UCSD-AML1 (cell line): ENCODE results near the gene PTPRD.
"Not testable (repeated sequence)": the region's sequence is repeated elsewhere in the genome, so short reads cannot be mapped to it uniquely, and the experiment has no call there.

Experiments
- DNase-seq: peaks from one replicate; lab custom pipeline; 2025; ENCODE audit not compliant: unreplicated experiment; lab: John Stamatoyannopoulos, UW

The PTPRD gene

DNA sequence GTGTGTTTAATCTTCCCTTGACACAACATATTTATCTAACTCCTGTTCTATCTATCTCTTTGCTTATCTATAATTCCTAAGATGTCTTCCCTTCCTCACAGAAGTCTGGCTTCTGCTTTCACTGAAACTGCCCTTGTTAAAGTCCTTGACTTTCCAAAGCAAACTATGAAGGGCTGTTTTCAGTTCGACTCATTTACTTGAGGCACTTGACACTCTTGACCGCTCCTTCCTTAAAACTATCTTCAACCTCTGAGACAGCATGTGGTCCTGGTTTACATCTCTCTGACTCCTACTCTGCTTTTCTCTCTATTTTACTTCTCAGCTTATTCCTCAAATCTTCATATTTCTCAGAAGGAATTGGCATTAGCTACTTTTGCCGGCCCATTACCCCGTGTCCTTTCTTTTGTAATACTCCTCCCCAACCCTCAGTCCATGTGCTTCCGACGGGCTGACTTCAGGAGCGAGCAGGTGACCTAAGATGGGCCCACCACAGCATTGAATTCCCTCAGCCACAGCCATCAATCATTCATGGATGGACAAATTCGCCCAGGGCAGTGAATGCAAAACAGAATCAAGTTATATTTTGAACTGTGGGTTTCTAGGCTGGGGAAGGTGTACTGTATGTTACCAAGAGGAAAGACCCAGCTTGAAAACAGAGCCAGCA, 1089.2 kb downstream of the PTPRD start:
- no peak for DNase-seq

DNA sequence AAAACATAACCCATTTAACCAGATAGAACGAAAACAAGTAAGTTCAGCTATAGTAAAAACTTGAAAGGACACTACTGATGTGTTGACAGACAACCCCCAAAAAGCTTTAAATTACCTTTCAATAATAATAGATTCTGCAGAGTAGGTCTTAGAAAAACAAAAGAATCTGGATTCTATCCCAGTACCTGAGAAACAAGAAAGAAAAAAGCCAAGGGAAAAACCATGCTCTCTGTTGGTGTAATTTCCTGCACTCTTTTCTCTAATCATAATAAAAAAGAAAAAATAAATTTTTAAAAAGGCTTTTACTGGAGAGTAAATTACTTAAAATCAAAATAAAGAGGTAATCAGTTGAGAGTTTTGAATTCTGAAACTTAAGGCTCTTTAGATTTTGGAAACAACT, 1090.4 kb downstream of the PTPRD start:
- DNase-seq = no peak

DNA sequence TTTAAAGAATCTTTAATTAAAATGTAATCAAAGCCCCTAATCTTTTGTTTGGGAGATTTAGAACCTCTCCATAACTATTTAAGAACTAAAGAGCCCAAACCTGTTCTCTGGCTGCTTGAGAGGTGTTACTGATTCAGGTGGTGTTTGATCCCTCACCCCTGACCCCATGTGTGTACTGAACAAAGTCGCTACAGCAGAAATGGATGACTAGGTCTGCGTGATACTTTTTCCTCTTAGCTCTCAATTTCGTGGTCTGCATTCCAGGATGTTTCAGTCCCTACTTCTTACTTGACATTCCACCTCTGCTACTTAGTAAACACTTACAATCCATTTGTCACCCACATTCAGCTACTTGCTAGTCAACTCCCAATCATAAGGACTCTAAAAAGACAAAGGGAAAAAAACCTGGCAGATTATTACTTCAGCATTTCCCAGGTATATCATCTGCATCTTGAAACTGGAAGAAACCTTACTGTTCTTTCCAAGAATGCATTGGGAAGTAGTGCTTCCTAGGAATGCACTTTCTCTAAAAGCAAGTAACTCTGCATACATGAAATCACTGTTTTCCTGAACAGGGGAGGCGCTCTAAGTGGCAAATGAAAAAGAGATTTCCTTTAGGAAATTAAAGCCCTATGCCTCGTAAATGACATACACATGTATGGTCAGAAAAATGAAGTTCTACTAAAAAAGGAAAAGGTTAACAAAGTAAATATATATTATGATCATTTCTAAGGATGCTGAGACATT, 1091.6 kb downstream of the PTPRD start:
- no peak for DNase-seq

DNA sequence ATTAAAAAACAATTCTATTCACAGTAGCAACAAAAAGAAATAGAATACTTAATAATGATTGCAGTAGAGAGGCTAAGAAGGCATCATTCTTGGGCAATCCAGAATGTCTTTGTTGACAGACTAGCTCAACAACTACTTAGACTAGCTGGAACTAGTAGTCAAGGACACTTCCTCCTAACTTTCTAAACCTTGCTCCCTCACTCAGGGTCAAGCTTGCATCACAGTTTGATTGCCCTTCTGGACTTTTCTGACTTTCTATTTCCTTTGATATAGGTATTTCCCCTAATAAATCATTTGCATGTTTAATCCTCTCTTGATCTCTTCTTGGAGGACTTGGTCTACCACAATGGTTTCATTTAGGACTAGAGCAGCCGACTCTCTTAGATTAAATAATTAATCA, 1107.9 kb downstream of the PTPRD start:
- DNase-seq = no peak

DNA sequence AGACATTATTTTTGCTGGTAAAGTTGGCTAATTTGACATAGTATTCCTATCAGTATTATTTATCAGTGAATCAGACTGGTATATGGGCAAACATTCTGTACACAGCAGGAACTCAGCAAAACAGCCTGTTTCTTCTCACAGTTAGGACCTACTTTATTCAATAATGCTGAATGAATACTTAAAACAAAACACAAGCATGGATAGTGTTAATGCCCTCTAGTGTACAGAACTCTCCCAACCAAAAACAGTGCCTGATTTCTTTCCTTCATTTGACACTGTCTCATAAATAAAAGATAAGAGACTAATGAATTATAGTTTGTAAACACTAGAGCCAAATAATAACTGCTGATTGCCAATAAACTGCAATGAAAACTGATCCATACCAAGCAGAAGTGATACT, 1113.3 kb downstream of the PTPRD start:
- DNase-seq = no peak

DNA sequence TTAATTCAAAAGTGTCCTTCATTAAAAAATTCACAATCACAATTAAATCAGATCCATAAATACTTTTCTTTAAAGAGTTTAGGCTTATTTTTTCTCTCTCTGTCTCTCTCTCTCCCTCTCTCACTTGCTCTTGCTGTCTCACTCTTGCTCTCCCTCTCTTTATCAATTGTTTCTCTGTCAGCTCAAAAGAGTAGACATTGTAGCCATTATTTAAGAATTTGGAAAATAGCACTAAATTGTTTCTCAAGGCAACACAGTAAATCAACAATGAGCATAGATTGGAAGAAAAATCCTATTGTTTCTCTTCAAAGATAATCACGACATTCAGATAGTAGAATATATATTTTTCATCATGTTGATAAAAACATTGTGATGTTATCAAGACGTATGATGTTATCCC, 1114.0 kb downstream of the PTPRD start:
- DNase-seq = no peak

DNA sequence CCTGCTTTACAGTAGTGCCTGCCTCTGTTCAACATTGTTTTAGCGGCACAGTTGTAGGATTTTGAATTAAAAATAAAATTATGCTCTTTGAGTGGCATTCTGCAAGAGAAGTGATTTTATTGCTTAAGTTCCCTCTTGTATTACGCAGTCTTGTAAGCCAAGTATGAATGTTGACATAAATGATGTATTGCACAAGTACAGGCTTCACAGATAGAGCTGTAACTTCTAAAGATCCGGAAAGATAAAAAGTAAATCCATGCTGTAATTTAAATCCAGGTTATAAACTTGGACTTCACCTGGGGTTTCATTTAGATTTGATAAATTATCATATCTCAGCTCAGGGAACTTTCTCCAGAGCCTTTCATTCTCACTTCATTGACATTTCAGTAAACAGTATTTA, 1114.7 kb downstream of the PTPRD start:
- no peak for DNase-seq

DNA sequence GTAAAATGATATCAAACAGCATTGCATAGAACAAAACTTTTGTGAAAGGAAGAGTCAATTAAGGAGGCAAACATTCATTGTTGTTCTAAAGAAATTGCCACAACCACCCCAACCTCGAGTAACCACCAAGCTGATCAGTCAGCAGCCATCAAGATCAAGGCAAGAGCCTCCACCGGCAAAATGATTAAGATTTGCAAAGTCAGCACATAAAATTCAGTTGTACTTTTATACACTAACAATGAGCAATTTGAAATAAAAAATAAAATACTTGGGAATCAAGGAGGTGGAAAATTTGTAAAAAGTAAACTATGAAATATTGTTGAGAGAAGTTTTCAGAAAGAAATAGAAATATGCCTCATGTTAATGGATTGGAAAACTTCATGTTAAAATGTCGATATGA, 1118.5 kb downstream of the PTPRD start:
- no peak for DNase-seq

DNA sequence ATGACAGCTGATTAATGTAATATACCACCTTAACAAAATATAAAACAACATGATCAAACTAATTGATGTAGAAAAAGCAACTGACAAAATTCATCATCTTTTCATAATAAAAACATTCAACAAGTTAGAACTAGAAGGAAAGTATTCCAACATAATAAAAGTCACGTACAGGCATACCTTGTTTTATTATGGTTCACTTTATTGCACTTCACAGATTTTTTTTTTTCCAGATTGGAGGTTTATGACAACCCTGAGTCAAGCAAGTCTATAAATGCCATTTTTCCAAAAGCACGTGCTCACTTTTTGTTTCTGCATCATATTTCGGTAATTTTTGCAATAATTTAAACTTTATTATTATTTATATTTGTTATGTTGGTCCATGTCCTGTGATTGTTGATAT, 1120.3 kb downstream of the PTPRD start:
- DNase-seq = no peak

DNA sequence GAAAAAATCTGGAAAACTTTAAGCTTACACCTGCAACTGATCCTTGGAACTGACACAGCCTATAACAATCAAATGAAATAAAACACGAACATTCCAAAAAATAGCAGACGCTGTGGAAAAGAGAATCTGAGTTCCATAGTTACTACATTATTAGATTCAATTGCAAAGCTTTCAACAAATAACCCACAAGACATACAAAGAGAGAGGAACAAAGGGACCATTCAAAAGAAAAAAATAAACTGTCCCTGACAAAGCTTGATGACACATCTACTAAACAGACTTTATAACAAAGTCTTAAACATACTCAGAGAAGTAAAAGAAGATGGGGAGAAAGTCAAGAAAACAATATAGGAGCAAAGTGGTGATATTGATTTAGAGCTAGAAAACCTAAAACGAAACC, 1123.6 kb downstream of the PTPRD start:
- DNase-seq = no peak

DNA sequence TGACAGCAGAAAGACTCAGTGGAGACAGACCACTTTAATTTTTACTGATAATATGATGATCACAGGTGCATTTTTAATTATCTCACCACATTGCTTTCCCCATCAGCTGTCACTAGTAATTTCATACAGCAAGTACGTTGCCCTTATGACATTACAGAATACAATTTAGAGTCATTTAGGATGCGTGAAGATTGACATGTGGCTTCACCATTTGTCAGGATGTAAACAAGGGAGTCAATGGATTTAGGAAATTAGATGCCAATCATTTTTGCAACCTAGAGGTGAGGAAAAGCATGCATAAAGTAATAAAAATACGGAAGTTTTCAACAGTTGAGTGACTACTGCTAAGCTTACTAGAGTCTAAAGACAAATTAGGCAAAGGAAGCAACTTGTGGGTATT, 1129.6 kb downstream of the PTPRD start:
- DNase-seq = no peak

DNA sequence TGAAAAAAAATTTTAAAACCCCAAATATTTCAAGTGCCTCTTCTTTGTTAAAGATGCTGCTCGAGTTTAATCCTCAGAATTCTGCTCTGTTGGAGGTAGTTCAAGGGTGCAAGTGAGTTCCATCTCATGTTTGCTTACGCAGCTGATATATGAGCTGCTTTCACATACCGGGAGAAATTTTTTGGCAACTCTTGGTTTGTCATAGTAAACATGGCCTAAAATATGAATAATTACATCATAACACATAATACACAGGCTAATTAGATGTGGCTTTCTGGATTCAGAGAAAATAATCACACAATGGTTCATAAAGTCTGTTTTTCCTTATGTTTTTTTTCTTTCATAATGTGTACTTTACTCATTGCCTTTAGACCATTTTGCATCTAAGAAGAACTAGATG, 1134.1 kb downstream of the PTPRD start:
- DNase-seq = no peak

DNA sequence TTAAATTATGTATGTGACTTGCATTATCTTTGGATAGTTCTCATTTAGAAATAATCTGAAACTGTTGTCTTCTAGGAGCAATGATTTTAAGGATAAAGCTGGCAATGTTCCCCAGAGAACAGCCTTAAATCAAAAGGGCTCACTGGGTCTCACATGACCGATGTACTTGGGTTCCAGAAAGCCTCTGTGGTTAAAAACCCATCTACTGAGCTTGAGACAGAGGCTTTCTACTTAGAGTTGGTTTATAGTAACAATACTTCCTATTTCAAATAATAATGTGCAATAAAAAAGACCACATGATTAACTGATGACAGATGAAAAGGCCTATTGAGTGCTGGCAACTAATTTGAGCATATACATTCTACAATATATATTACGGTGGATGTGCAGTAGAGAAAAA, 1143.5 kb downstream of the PTPRD start:
- no peak for DNase-seq

DNA sequence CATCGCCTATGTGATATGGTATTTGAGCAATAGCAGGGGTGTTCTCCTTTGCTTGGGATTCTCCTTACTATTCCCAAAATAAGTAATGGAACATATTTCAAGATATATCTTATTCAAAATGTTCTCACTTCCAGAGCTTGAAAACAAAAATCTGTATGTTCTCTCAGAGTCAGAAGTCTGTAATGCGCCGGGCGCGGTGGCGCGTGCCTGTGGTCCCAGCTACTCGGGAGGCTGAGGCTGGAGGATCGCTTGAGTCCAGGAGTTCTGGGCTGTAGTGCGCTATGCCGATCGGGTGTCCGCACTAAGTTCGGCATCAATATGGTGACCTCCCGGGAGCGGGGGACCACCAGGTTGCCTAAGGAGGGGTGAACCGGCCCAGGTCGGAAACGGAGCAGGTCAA, 1170.9 kb downstream of the PTPRD start:
- not testable (repeated sequence) for DNase-seq

DNA sequence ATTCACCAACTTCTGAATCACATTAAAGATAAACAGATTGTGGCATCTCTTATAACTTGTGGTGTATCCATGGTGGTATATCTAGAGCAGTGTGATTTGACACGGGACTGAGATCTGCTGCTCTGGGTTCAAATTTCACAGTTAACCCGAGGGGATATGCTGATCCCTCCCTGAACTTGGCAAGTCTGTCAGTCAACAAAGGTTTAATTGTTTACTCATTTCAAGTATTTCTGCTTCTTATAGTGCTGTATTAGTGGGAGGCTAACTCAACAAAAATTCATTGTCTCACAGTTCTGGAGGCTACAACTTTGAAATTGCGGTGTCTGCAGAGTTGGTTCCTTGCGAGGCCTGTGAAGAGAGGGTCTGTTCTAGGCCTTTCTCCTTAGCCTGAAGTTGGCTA, 1175.2 kb downstream of the PTPRD start:
- no peak for DNase-seq

DNA sequence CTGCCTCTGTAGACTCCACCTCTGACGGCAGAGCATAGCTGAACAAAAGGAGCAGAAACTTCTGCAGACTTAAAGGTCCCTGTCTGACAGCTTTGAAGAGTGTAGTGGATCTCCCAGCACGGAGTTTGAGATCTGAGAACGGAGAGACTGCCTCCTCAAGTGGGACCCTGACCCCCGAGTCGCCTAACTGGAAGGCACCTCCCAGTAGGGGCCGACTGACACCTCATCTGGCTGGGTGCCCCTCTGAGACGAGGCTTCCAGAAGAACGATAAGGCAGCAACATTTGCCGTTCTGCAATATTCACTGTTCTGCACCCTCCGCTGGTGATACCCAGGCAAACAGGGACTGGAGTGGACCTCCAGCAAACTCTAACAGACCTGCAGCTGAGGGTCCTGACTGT, 1186.3 kb downstream of the PTPRD start:
- DNase-seq = not testable (repeated sequence)

DNA sequence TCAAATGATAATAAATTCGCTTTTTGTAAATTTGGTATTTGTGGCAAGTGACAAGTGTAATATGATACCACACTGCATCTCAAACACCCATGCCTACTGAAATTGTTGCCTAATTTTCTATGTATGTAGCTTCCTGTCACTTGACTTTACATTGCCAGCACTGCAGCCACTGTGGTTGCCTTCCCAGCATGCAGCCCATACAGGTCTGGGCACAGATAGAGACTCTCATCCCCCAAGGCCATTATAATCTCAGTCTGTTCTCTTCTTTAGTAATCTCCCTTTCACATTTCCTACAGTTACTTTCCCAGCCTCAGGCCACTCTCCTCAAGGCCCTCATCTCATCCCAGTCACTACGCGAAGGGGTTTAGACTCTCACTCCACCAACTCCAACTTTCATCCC, 1200.6 kb downstream of the PTPRD start:
- DNase-seq = no peak

DNA sequence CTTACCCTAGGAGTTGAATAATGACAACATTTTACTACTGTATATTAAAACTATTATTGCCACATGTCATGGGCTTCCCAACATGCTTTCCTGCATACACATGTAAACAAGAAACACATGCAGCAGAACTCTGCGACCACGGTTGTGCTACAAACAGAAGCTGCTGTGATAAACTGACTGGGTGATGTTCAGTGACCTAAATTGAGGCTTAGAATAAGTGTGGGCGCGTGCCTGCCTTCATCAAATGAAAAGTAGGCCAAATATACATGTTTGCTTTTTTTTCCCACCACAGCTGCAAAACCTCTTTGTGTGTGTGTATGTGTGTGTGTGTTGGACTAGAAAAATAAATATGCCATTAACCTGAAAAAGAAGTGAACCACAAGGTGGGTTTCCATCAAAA, 1202.1 kb downstream of the PTPRD start:
- DNase-seq = no peak

DNA sequence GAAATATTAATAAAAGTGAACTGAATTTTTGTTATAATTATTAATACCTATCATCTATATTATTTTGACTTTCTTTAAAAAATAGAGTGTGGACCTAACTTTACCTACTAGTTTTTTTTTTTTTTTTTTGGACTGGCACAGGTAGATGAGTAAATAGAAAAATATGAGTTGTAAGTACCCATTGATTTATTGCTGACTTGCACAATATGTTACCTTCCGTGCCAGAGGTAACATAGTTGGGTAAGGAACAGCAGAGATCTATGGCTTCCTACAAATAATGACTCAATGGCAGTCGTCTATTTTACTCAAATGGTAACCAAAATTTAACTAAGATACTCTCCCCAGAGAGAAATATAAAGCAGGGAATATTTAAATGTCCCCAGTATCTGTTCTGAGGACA, 1212.8 kb downstream of the PTPRD start:
- no peak for DNase-seq

DNA sequence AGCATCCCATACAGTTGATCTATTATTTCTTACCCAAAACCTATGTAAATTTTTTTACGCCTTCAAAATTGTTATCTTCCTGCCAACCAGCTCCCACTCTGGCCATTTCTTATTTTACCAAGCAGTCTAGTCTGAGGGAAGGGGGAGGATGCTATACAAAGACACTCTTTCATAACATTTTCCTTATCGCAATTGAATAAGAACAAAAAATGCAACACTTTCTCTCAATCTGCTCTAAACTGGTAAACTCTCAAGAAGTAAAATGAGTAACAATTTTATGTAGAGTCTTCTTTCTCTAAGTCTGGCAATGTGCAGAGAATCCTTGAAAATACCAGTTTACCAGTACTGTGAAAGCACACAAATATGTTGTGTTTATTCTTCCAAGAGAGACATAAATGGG, 1216.3 kb downstream of the PTPRD start:
- DNase-seq = no peak

DNA sequence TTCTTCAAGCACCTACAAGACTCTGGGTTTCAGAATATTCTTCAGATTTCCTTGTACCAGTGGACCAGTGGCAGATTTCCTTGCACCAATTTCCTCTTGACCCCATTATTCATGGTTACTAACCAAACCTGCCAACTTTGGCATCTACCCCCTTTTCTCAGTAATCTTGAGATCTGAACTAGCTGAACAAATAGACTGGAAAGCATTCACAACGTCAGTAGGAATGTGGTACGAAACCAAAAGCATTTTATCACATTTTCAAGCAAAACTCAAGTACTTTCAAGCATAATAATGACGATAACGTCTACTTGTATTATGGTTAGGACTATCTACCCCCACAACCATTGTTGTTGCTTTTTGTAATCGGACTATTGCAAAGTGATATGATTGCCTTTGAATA, 1217.3 kb downstream of the PTPRD start:
- no peak for DNase-seq

DNA sequence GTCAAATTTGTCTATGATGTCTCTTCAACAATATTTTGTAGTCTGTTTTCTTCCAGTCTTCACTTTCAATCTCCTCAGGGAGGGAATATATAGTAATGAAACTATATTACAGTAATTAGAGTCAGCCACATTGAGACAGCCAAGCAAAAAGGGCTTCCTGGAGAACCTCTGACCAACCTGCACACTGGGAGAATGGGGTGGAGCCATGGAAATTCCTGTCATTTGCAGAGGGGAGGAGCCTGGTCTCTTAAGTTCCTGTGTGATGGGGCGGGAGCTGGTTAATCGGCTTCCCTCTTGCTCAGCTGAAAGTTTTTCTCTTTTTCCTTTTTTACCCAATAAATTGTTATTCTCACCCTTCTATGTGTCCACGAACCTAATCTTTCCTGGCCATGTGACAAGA, 1220.0 kb downstream of the PTPRD start:
- DNase-seq = no peak

DNA sequence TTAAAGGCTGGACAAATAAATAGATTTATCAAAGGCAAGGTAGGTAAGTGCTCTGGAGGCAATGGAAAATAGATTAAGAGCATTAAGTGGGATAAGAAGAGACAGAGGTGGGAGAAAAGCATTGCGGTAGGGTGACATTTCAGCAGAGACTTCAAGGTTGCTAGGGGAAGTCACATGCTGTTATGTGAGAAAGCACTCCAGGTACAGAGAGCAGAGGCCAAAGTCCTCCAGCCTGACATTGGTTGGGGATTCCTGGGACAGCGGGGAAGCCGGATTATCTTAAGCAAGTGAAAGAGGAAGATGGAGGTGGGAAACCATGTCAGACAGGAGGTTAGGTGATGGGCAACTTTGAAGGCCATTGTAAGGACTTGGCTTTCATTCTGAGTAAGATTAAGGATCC, 1222.9 kb downstream of the PTPRD start:
- no peak for DNase-seq
